ENCODE measurements around the gene SMG1. TPM values are rescaled to one million over a fixed set of nuclear protein-coding genes. Genes with fewer than 3 reads are reported as not detected.

The SMG1 gene
- total and polyA plus RNA-seq, 4 donors, result 11.3 to 139 (median 43.0) TPM

- WGBS, 2 donors, result 32 to 68% methylated on average over 5 of the region's 5 CpGs
- no peak overlapping the region for H3K4me3 ChIP-seq
- no peak for TF ChIP-seq CTCF (IDR thresholded peaks at IDR 0.05; ENCODE audit: control extremely low read depth, extremely low read depth)
- H3K9me3 ChIP-seq (ENCODE audit: control insufficient read depth in 4 of 4, insufficient read depth in 3 of 4, low read length in 3 of 4), result no peaks in the 10 kb centered on the region
- DNase-seq (no peak), ATAC-seq (ENCODE audit: insufficient read depth, low FRiP score) (no peak)
- peaks cover 0 to 15% (median 5%) of the 10 kb centered on the region in 4 donors for H3K36me3 ChIP-seq (ENCODE audit: control insufficient read depth in 4 of 4, insufficient read depth in 4 of 4, low read length in 4 of 4)
- peak overlapping the region in 1 of 2 donors; percentile 3 for H3K9ac ChIP-seq (ENCODE audit: insufficient read depth in 1 of 2, low read length in 2 of 2)
- no peaks in the 10 kb centered on the region for H3K27me3 ChIP-seq (ENCODE audit: control insufficient read depth in 3 of 3, insufficient read depth in 3 of 3, low read length in 2 of 3)
- peaks cover 0 to 18% (median 2%) of the 10 kb centered on the region in 5 donors for H3K4me1 ChIP-seq (ENCODE audit: control insufficient read depth in 5 of 5, insufficient read depth in 5 of 5, low read length in 5 of 5)
- H3K27ac ChIP-seq (ENCODE audit: low read depth in 1 of 2, low read length in 1 of 2), result peak overlapping the region; percentile 27 to 41
These were observed 122.4 kb downstream of the SMG1 start for GRCh38 chr16:18803569-18804462.

GRCh38 chr16:18802767-18803343 is 123.4 kb downstream of the SMG1 start:
- H3K9ac ChIP-seq (ENCODE audit: insufficient read depth in 1 of 2, low read length in 2 of 2), result no peak overlapping the region
- 85 to 94% methylated on average over 16 of the region's 16 CpGs for WGBS, 2 donors
- no peaks in the 10 kb centered on the region for H3K9me3 ChIP-seq (ENCODE audit: control insufficient read depth in 4 of 4, insufficient read depth in 3 of 4, low read length in 3 of 4)
- ATAC-seq (ENCODE audit: insufficient read depth, low FRiP score) (no peak), DNase-seq (peak in 1 of 3 donors; percentile 19)
- peaks cover 0 to 11% (median 3%) of the 10 kb centered on the region in 4 donors for H3K36me3 ChIP-seq (ENCODE audit: control insufficient read depth in 4 of 4, insufficient read depth in 4 of 4, low read length in 4 of 4)
- peaks cover 0 to 27% (median 2%) of the 10 kb centered on the region in 5 donors for H3K4me1 ChIP-seq (ENCODE audit: control insufficient read depth in 5 of 5, insufficient read depth in 5 of 5, low read length in 5 of 5)
- H3K27me3 ChIP-seq (ENCODE audit: control insufficient read depth in 3 of 3, insufficient read depth in 3 of 3, low read length in 2 of 3), result no peaks in the 10 kb centered on the region
- TF ChIP-seq CTCF (IDR thresholded peaks at IDR 0.05; ENCODE audit: control extremely low read depth, extremely low read depth), result no peak
- no peak overlapping the region for H3K27ac ChIP-seq (ENCODE audit: low read depth in 1 of 2, low read length in 1 of 2)
- H3K4me3 ChIP-seq, result no peak overlapping the region

GRCh38 chr16:18801145-18801972 is 124.8 kb downstream of the SMG1 start, which contains the start of gene ARL6IP1:
Gene ARL6IP1, minus strand, starts transcription at chr16:18801549. Its CDS starts 83 bp downstream, at chr16:18801466.
- 0 to 1% methylated on average over 58 to 77 of the region's 77 CpGs for WGBS, 2 donors
- peak within 1 kb of the TSS; percentile 83 to 92 for H3K9ac ChIP-seq (ENCODE audit: insufficient read depth in 1 of 2, low read length in 2 of 2)
- peak within 1 kb of the TSS; percentile 97 for H3K4me3 ChIP-seq
- TF ChIP-seq CTCF (IDR thresholded peaks at IDR 0.05; ENCODE audit: control extremely low read depth, extremely low read depth), result peak; percentile 96
- peak; percentile 99 to 100 (median 99) for DNase-seq
- peaks cover 1 to 10% (median 4%) of the 10 kb centered on the region in 4 donors for H3K36me3 ChIP-seq (ENCODE audit: control insufficient read depth in 4 of 4, insufficient read depth in 4 of 4, low read length in 4 of 4)
- peaks cover 0 to 27% (median 2%) of the 10 kb centered on the region in 5 donors for H3K4me1 ChIP-seq (ENCODE audit: control insufficient read depth in 5 of 5, insufficient read depth in 5 of 5, low read length in 5 of 5)
- H3K27ac ChIP-seq (ENCODE audit: low read depth in 1 of 2, low read length in 1 of 2), result peak within 1 kb of the TSS; percentile 79 to 96
- no peaks in the 10 kb centered on the region for H3K27me3 ChIP-seq (ENCODE audit: control insufficient read depth in 3 of 3, insufficient read depth in 3 of 3, low read length in 2 of 3)
- peak; percentile 97 for ATAC-seq (ENCODE audit: insufficient read depth, low FRiP score)
- no peaks in the 10 kb centered on the region for H3K9me3 ChIP-seq (ENCODE audit: control insufficient read depth in 4 of 4, insufficient read depth in 3 of 4, low read length in 3 of 4)
